ENCODE measurements around the gene CRB2.

CRB2 gene

GRCh38 chr9:123418506-123418905 lies 62.5 kb downstream of the CRB2 start:
- in situ Hi-C loops (cut with MboI; ENCODE audit: low sequenced_read_pairs), result no loop called here

GRCh38 chr9:123419091-123419490 lies 63.1 kb downstream of the CRB2 start:
- in situ Hi-C loops (cut with MboI; ENCODE audit: low sequenced_read_pairs), result no loop called here

DNA sequence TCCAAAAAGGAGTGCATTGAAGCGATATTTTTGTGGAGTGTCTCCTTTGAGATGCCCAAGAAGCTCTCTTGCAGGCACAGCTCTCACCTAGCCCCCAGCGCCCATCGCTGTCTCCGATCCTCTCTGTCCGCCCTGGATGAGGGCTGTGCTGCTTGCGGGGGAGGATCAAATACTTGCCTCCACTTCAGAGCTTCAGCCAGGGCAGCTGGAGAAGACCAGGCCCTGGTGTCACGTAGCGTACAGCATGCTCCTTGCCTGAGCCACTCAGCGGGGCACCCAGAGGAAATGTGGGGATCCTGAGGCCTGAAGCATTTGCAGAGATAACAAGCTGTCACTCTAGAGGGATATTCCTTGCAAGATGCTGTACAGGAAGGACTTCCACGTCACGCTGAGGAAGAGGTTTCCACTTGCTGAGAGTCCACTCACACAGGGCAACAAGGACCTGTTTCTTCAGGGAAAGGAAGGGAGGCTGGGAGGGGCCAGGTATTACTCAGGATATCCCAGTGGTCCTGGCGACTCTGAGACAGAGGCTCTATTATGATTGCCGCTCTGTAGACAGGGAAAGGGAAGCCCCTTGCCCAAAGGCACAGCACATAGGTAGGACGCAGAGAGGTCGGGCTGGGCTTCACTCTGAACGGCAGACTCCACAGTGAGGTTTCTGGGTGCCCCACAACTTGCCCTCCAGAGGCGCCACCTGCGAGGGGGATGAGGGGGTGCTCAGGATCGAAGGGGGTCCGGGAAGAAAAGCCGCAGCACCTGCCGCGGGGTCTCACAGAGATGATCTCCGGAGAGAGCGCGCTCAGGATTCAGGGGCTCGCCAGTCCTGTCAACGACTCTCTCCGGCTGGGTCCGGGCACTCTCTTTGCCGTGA lies 64.0 kb downstream of the CRB2 start:
- in situ Hi-C loops (cut with MboI; ENCODE audit: low sequenced_read_pairs), result no loop called here

- in situ Hi-C loops (cut with MboI; ENCODE audit: low sequenced_read_pairs), result no loop called here
Observed at GRCh38 chr9:123420592-123421111, 64.7 kb downstream of the CRB2 start.

DNA sequence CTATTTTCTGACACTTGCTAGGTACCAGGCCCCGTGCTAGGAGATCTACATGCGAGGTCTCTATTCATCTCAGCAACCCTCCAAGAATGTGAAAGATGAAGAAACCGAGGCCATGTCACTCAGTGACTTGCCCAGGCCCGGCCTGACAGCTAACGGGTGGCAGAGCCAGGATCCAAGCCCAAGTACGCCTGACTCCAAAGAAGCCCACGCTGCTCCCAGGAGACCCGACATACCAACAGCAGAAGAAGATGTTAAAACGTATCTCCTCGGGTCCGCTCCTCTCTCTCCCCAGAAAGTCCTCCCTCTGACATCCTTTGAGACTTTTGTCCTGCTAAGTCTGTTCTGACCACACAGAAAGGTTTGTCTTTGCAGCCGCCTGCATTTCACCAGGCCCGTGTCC lies 65.2 kb downstream of the CRB2 start:
- in situ Hi-C loops (cut with MboI; ENCODE audit: low sequenced_read_pairs), result no loop called here

DNA sequence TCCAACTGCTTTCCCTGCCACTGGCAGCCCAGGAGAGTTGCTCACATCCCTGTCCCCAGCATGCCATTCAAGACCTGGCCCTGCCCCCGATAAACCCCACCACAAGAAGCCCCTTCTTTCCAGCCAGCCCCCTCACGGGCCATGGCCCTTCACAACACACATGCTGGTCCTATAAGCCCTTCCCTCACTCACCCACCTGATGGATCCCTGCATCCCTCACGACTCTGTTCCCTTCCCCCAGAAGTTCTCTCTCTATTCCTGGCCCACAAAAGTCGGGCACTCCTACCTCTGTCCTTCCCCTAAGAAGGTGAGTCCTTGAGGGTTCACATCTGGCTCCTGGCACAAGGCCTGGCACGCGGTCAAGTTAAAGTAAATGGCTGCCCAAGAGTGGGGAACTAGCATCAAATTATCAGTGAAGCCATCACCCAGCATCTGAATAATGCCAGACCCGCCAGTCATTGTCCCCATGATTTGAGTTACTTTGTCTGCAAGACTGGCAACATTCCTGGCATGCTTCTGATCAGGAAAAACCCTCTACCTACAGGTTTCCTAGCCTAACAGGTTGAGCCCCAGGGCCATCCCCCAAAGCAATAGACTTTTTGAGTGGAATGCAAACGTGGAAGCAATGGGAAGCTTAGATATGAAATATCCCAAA lies 65.9 kb downstream of the CRB2 start:
- in situ Hi-C loops (cut with MboI; ENCODE audit: low sequenced_read_pairs), result no loop called here

GRCh38 chr9:123422635-123423310 lies 66.8 kb downstream of the CRB2 start:
- in situ Hi-C loops (cut with MboI; ENCODE audit: low sequenced_read_pairs), result no loop called here

- in situ Hi-C loops (cut with MboI; ENCODE audit: low sequenced_read_pairs), result no loop called here
Observed at GRCh38 chr9:123423311-123423640, 67.3 kb downstream of the CRB2 start.

- in situ Hi-C loops (cut with MboI; ENCODE audit: low sequenced_read_pairs), result no loop called here
Observed at GRCh38 chr9:123424131-123424530, 68.1 kb downstream of the CRB2 start.

- in situ Hi-C loops (cut with MboI; ENCODE audit: low sequenced_read_pairs), result no loop called here
Observed at GRCh38 chr9:123424552-123425225, 68.7 kb downstream of the CRB2 start.

- in situ Hi-C loops (cut with MboI; ENCODE audit: low sequenced_read_pairs), result no loop called here
Observed at GRCh38 chr9:123425261-123425821, 69.3 kb downstream of the CRB2 start.

- in situ Hi-C loops (cut with MboI; ENCODE audit: low sequenced_read_pairs), result no loop called here
Observed at GRCh38 chr9:123425836-123426365, 69.9 kb downstream of the CRB2 start.

DNA sequence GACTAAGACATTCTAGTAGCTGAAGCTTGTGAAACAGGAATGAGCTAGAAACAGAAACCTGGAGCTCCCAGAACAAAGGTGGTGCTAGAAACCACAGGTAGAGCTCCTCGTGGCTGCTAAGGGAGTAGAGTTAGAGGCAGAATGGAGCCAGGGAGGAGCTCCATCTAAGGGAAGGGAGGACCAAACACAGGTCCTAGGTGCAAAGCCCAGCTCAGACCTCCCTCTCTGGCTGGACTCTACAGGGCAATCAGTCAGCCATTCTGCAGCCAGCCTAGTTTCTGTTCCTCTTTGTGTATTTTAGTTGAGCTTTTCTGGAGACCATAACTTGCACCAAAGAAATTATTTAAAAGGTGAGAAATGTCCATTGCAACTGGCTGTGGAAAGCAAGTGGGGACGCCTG lies 70.4 kb downstream of the CRB2 start:
- in situ Hi-C loops (cut with MboI; ENCODE audit: low sequenced_read_pairs), result no loop called here
